Measurements from ENCODE around the gene DOCK7. TPM values are rescaled to one million over a fixed set of nuclear protein-coding genes. Genes with fewer than 3 reads are reported as not detected.

The DOCK7 gene
- total and polyA plus RNA-seq, 2 of the 13 experiments (the other 11 are each of a cell fraction or from before 2014, with no cell fraction given), result 45.7 to 67.2 TPM

GRCh38 chr1:62689524-62689923 lies 1.3 kb upstream of the DOCK7 start (continued):
- no peak for TF ChIP-seq ZBTB40 (IDR thresholded peaks at IDR 0.05)
- no peak for TF ChIP-seq ZBTB40 (CRISPR knock-in tag; IDR thresholded peaks at IDR 0.05)
- no peak for TF ChIP-seq GPN1 (CRISPR knock-in tag; IDR thresholded peaks at IDR 0.05; ENCODE audit: borderline replicate concordance)
- TF ChIP-seq ZNF510 (CRISPR knock-in tag; IDR thresholded peaks at IDR 0.05; ENCODE audit: low read depth), result no peak
- no peak for TF ChIP-seq MTF2 (CRISPR knock-in tag; IDR thresholded peaks at IDR 0.05; ENCODE audit: borderline replicate concordance)
- no peak for TF ChIP-seq HNF4A (CRISPR knock-in tag; IDR thresholded peaks at IDR 0.05)
- no peak for TF ChIP-seq MYC (CRISPR knock-in tag; IDR thresholded peaks at IDR 0.05; ENCODE audit: borderline replicate concordance)
- TF ChIP-seq ZNF274 (CRISPR knock-in tag; IDR thresholded peaks at IDR 0.05), result no peak
- TF ChIP-seq ZNF710 (CRISPR knock-in tag; IDR thresholded peaks at IDR 0.05; ENCODE audit: borderline replicate concordance), result no peak

Data from HepG2 (cell line).